C1 segment of cervical spinal cord (tissue), 14 donors: Measurements from ENCODE around the gene NT5DC3.
A peak's percentile ranks its signal among the peaks of the same experiment; 100 is the strongest.

Experiments
- DNase-seq, 14 donors: peaks; one replicate each; lab custom pipeline; 2025; lab: John Stamatoyannopoulos, UW

Gene NT5DC3

GRCh38 chr12:103840876-103841689 is at the start of gene NT5DC3:
Gene NT5DC3 (minus strand): TSS chr12:103841234. CDS start chr12:103841156, 78 bp downstream.
- DNase-seq, result peak in 13 of 14 donors; percentile 15 to 85 (median 64)

- DNase-seq, result no peak
These were observed 46.7 kb upstream of the NT5DC3 start for GRCh38 chr12:103887738-103888137.

GRCh38 chr12:103886195-103886797 is 45.3 kb upstream of the NT5DC3 start:
- no peak for DNase-seq

- no peak for DNase-seq
These were observed 43.3 kb upstream of the NT5DC3 start for GRCh38 chr12:103884316-103884715.

GRCh38 chr12:103883908-103884307 is 42.9 kb upstream of the NT5DC3 start:
- no peak for DNase-seq

- DNase-seq, result no peak
These were observed 42.0 kb upstream of the NT5DC3 start for GRCh38 chr12:103882861-103883596.

GRCh38 chr12:103881261-103881660 is 40.2 kb upstream of the NT5DC3 start:
- no peak for DNase-seq

- DNase-seq, result no peak
These were observed 39.5 kb upstream of the NT5DC3 start for GRCh38 chr12:103880299-103881142.

- no peak for DNase-seq
These were observed 38.8 kb upstream of the NT5DC3 start for GRCh38 chr12:103879878-103880277.

- DNase-seq, result no peak
These were observed 38.1 kb upstream of the NT5DC3 start for GRCh38 chr12:103879048-103879692.

- peak in 5 of 14 donors; percentile 2 to 14 (median 4) for DNase-seq
These were observed 37.0 kb upstream of the NT5DC3 start for GRCh38 chr12:103877934-103878510.

- no peak for DNase-seq
These were observed 36.3 kb upstream of the NT5DC3 start for GRCh38 chr12:103877288-103877687.

GRCh38 chr12:103875666-103876065 is 34.6 kb upstream of the NT5DC3 start:
- DNase-seq, result no peak

GRCh38 chr12:103868215-103868614 is 27.2 kb upstream of the NT5DC3 start:
- DNase-seq, result no peak

GRCh38 chr12:103865151-103865730 is 24.2 kb upstream of the NT5DC3 start:
- no peak for DNase-seq

GRCh38 chr12:103864710-103865109 is 23.7 kb upstream of the NT5DC3 start:
- DNase-seq, result no peak

- no peak for DNase-seq
These were observed 18.0 kb upstream of the NT5DC3 start for GRCh38 chr12:103858953-103859601.

GRCh38 chr12:103858335-103858734 is 17.3 kb upstream of the NT5DC3 start:
- DNase-seq, result no peak

GRCh38 chr12:103857164-103857563 is 16.1 kb upstream of the NT5DC3 start:
- DNase-seq, result no peak
